ENCODE results near the gene RNASE7. TPM values are rescaled to one million over a fixed set of nuclear protein-coding genes. Genes with fewer than 3 reads are reported as not detected.
A peak's percentile ranks its signal among the peaks of the same experiment; 100 is the strongest.

RNASE7 gene
- total RNA-seq, 2 experiments from 2014 or later, result not detected

DNA sequence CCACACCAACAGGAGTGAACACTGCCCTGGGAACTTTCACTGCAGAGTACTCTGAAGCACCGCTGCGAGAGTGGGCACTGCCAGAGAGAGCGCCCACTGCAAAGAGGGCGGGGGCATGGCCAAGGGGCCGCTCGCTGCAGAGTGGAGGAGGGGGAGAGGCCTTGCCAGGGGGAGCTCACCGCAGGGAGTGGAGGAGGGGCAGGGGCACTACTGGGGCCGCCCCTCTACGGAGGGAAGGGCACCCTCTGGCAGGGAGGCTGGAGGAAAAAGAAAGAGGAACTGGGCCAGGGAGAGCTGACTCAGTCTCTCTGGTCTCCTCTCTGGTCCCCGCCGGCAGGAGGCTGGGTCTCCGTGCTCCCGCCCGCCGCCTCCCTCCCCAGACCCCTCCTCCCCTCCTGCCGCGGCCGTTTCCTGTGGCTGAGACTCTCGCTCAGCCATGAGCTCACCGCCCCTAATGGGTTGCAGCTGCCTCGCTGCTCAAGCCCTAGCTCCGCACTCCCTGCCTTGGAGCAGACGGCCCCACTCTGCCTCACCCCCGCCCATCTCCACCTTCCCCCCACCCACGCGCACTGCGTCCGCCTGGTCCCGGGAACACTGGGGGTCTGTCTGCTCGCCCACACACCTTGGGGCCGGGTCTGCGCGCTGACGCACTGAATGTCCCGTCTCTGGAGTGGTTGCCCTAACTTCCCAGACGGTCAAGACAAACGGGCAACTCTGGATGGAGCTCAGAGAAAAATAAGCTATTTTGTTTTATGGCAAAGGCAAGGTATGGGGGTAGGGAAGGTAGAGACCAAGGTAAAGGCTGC, 29.3 kb downstream of the RNASE7 start:
- Histone ChIP-seq H3K4me2 (ENCODE audit: low read length) (peak overlapping the region; percentile 87), H3K4me1 (ENCODE audit: insufficient read depth, low read length, poor library complexity, severe bottlenecking) (peaks cover 41% of the 10 kb centered on the region), H3K4me3 (ENCODE audit: low read depth, low read length, poor library complexity, severe bottlenecking) (peak overlapping the region; percentile 68), H3K27ac (ENCODE audit: low read depth, low read length, poor library complexity, severe bottlenecking) (peak overlapping the region; percentile 28), H3K79me2 (ENCODE audit: insufficient read depth, low read depth, low read length) (no peaks in the 10 kb centered on the region), H3K9me2 (ENCODE audit: insufficient read depth, low read length) (no peaks in the 10 kb centered on the region), H3K36me3 (ENCODE audit: insufficient read depth, low read length) (no peaks in the 10 kb centered on the region), H2AFZ (ENCODE audit: low read length) (peak overlapping the region; percentile 83), H3K9me3 (ENCODE audit: low read length) (no peaks in the 10 kb centered on the region), H4K20me1 (ENCODE audit: insufficient read depth, low read length) (no peaks in the 10 kb centered on the region)
- no TSS peak for BruUV-seq (replicated peaks)
- intact Hi-C loops (cut with micrococcal nuclease; ENCODE audit: unreplicated experiment), result loop anchor here (1.0 to 2.0 kb wide), 2 partner anchors 15 to 32 kb away; no protein-coding TSS in a partner anchor
- CTCF ChIA-PET (ENCODE audit: unreplicated experiment), result interaction anchor here (0.6 to 2.0 kb wide), 11 partner anchors 9 to 111 kb away, joined by 3 to 16 read pairs (median 7); no protein-coding TSS in a partner anchor
- TF ChIP-seq EZH2phosphoT487 (IDR thresholded peaks at IDR 0.05; ENCODE audit: borderline replicate concordance, low read depth, low read length), result no peak
- POLR2A ChIA-PET, result interaction anchor here (0.6 to 2.7 kb wide), 15 partner anchors 8 to 441 kb away, joined by 3 to 31 read pairs (median 5); partner anchors contain the start of gene ANG
- peak; percentile 93 for DNase-seq (ENCODE audit: low spot score)

- no peak for DNase-seq (ENCODE audit: low spot score)
- intact Hi-C loops (cut with micrococcal nuclease; ENCODE audit: unreplicated experiment), result no loop called here
- Histone ChIP-seq H2AFZ (ENCODE audit: low read length) (peak overlapping the region; percentile 83), H3K9me2 (ENCODE audit: insufficient read depth, low read length) (no peaks in the 10 kb centered on the region), H3K36me3 (ENCODE audit: insufficient read depth, low read length) (no peaks in the 10 kb centered on the region), H3K4me1 (ENCODE audit: insufficient read depth, low read length, poor library complexity, severe bottlenecking) (peaks cover 41% of the 10 kb centered on the region), H4K20me1 (ENCODE audit: insufficient read depth, low read length) (no peaks in the 10 kb centered on the region), H3K79me2 (ENCODE audit: insufficient read depth, low read depth, low read length) (no peaks in the 10 kb centered on the region), H3K9me3 (ENCODE audit: low read length) (no peaks in the 10 kb centered on the region), H3K4me3 (ENCODE audit: low read depth, low read length, poor library complexity, severe bottlenecking) (peak overlapping the region; percentile 68), H3K27ac (ENCODE audit: low read depth, low read length, poor library complexity, severe bottlenecking) (peak overlapping the region; percentile 28), H3K4me2 (ENCODE audit: low read length) (peak overlapping the region; percentile 87)
- BruUV-seq (replicated peaks), result no TSS peak
- TF ChIP-seq, protein P1, sequence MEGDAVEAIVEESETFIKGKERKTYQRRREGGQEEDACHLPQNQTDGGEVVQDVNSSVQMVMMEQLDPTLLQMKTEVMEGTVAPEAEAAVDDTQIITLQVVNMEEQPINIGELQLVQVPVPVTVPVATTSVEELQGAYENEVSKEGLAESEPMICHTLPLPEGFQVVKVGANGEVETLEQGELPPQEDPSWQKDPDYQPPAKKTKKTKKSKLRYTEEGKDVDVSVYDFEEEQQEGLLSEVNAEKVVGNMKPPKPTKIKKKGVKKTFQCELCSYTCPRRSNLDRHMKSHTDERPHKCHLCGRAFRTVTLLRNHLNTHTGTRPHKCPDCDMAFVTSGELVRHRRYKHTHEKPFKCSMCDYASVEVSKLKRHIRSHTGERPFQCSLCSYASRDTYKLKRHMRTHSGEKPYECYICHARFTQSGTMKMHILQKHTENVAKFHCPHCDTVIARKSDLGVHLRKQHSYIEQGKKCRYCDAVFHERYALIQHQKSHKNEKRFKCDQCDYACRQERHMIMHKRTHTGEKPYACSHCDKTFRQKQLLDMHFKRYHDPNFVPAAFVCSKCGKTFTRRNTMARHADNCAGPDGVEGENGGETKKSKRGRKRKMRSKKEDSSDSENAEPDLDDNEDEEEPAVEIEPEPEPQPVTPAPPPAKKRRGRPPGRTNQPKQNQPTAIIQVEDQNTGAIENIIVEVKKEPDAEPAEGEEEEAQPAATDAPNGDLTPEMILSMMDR (conservative IDR thresholded peaks at IDR 0.05; ENCODE audit: low read length), result no peak
- TF ChIP-seq EZH2phosphoT487 (IDR thresholded peaks at IDR 0.05; ENCODE audit: borderline replicate concordance, low read depth, low read length), result no peak
- POLR2A ChIA-PET, result interaction anchor here (0.6 to 2.7 kb wide), 12 partner anchors 8 to 442 kb away, joined by 3 to 31 read pairs (median 6); partner anchors contain the start of gene ANG
- CTCF ChIA-PET (ENCODE audit: unreplicated experiment), result interaction anchor here (0.6 to 2.0 kb wide), 4 partner anchors 16 to 112 kb away, joined by 7 to 16 read pairs (median 9); no protein-coding TSS in a partner anchor
These were observed 29.9 kb downstream of the RNASE7 start for GRCh38 chr14:21072031-21072473.

DNA sequence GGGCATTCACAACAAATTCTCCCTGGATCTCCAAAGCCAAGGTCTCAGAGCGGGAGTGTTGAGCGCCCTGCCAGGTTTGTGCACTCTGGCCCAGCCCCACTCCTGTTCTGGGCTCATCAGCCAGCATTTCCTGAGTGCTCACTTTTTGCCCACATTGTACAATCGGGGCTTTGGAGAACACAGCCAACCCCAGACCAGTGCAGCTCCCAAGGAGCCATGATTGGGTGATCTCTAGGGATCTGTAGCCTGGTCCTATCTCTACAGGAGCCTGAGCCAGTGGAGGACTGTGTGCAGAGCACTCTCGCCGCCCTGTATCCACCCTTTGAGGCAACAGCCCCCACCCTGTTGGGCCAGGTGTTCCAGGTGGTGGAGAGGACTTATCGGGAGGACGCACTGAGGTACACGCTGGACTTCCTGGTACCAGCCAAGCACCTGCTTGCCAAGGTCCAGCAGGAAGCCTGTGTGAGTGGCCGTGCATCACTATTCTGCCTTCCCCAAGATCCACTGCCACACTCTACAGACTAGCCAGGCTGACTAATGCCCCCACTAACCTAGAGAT, 30.7 kb downstream of the RNASE7 start:
- BruUV-seq (replicated peaks), result no TSS peak
- ChIA-PET CTCF (ENCODE audit: unreplicated experiment) (interaction anchor here (1.5 kb wide), 1 partner anchor 23 kb away, joined by 7 read pairs; no protein-coding TSS in a partner anchor), POLR2A (interaction anchor here (2.5 to 2.7 kb wide), 2 partner anchors 15 to 31 kb away, joined by 7 to 31 read pairs; no protein-coding TSS in a partner anchor)
- intact Hi-C loops (cut with micrococcal nuclease; ENCODE audit: unreplicated experiment), result no loop called here
- H2AFZ ChIP-seq (ENCODE audit: low read length), result no peak overlapping the region
- H3K27ac ChIP-seq (ENCODE audit: low read depth, low read length, poor library complexity, severe bottlenecking), result no peak overlapping the region
- H3K79me2 ChIP-seq (ENCODE audit: insufficient read depth, low read depth, low read length), result no peaks in the 10 kb centered on the region
- no peaks in the 10 kb centered on the region for H3K9me3 ChIP-seq (ENCODE audit: low read length)
- peaks cover 41% of the 10 kb centered on the region for H3K4me1 ChIP-seq (ENCODE audit: insufficient read depth, low read length, poor library complexity, severe bottlenecking)
- no peaks in the 10 kb centered on the region for H3K9me2 ChIP-seq (ENCODE audit: insufficient read depth, low read length)
- no peak overlapping the region for H3K4me2 ChIP-seq (ENCODE audit: low read length)
- no peak overlapping the region for H3K4me3 ChIP-seq (ENCODE audit: low read depth, low read length, poor library complexity, severe bottlenecking)
- TF ChIP-seq, protein P1 (conservative IDR thresholded peaks at IDR 0.05; ENCODE audit: low read length), result no peak
- no peak for TF ChIP-seq EZH2phosphoT487 (IDR thresholded peaks at IDR 0.05; ENCODE audit: borderline replicate concordance, low read depth, low read length)
- no peak for DNase-seq (ENCODE audit: low spot score)
- no peaks in the 10 kb centered on the region for H4K20me1 ChIP-seq (ENCODE audit: insufficient read depth, low read length)
- no peaks in the 10 kb centered on the region for H3K36me3 ChIP-seq (ENCODE audit: insufficient read depth, low read length)

Measured in OCI-LY7 (cell line).